ENCODE results near the gene MAU2.

The MAU2 gene

GRCh38 chr19:19320361-19321140 lies at the start of gene MAU2, which contains the start of gene SUGP1:
MAU2 (plus strand) TSS chr19:19320829; CDS start chr19:19320860, 31 bp downstream.
SUGP1 (minus strand) TSS chr19:19320509; CDS start chr19:19320496, 13 bp downstream.
- peak within 1 kb of the TSS; percentile 98 for H3K4me3 ChIP-seq (ENCODE audit: low read depth, low read length)

GRCh38 chr19:19271828-19272599 lies 48.6 kb upstream of the MAU2 start:
- H3K4me3 ChIP-seq (ENCODE audit: low read depth, low read length), result no peak overlapping the region

- no peak overlapping the region for H3K4me3 ChIP-seq (ENCODE audit: low read depth, low read length)
These were observed 46.5 kb upstream of the MAU2 start for GRCh38 chr19:19274146-19274545.

GRCh38 chr19:19274716-19275565 lies 45.7 kb upstream of the MAU2 start:
- H3K4me3 ChIP-seq (ENCODE audit: low read depth, low read length), result no peak overlapping the region

- H3K4me3 ChIP-seq (ENCODE audit: low read depth, low read length), result no peak overlapping the region
These were observed 44.2 kb upstream of the MAU2 start for GRCh38 chr19:19276386-19276785.

- no peak overlapping the region for H3K4me3 ChIP-seq (ENCODE audit: low read depth, low read length)
These were observed 43.8 kb upstream of the MAU2 start for GRCh38 chr19:19276851-19277250.

- no peak overlapping the region for H3K4me3 ChIP-seq (ENCODE audit: low read depth, low read length)
These were observed 42.3 kb upstream of the MAU2 start for GRCh38 chr19:19278315-19278714.

- H3K4me3 ChIP-seq (ENCODE audit: low read depth, low read length), result no peak overlapping the region
These were observed 41.5 kb upstream of the MAU2 start for GRCh38 chr19:19279062-19279612.

- no peak overlapping the region for H3K4me3 ChIP-seq (ENCODE audit: low read depth, low read length)
These were observed 40.8 kb upstream of the MAU2 start for GRCh38 chr19:19279853-19280252.

GRCh38 chr19:19280561-19280960 lies 40.1 kb upstream of the MAU2 start:
- no peak overlapping the region for H3K4me3 ChIP-seq (ENCODE audit: low read depth, low read length)

GRCh38 chr19:19285686-19286085 lies 34.9 kb upstream of the MAU2 start:
- H3K4me3 ChIP-seq (ENCODE audit: low read depth, low read length), result no peak overlapping the region

- H3K4me3 ChIP-seq (ENCODE audit: low read depth, low read length), result no peak overlapping the region
These were observed 28.0 kb upstream of the MAU2 start for GRCh38 chr19:19292607-19293006.

- H3K4me3 ChIP-seq (ENCODE audit: low read depth, low read length), result no peak overlapping the region
These were observed 25.7 kb upstream of the MAU2 start for GRCh38 chr19:19294914-19295313.

- no peak overlapping the region for H3K4me3 ChIP-seq (ENCODE audit: low read depth, low read length)
These were observed 23.5 kb upstream of the MAU2 start for GRCh38 chr19:19296953-19297689.

GRCh38 chr19:19297759-19298158 lies 22.9 kb upstream of the MAU2 start:
- no peak overlapping the region for H3K4me3 ChIP-seq (ENCODE audit: low read depth, low read length)

GRCh38 chr19:19300613-19301012 lies 20.0 kb upstream of the MAU2 start:
- no peak overlapping the region for H3K4me3 ChIP-seq (ENCODE audit: low read depth, low read length)

- no peak overlapping the region for H3K4me3 ChIP-seq (ENCODE audit: low read depth, low read length)
These were observed 17.2 kb upstream of the MAU2 start for GRCh38 chr19:19303411-19303810.

GRCh38 chr19:19304186-19304965 lies 16.3 kb upstream of the MAU2 start:
- H3K4me3 ChIP-seq (ENCODE audit: low read depth, low read length), result no peak overlapping the region

GRCh38 chr19:19305066-19305465 lies 15.6 kb upstream of the MAU2 start:
- no peak overlapping the region for H3K4me3 ChIP-seq (ENCODE audit: low read depth, low read length)

All from iPS-11a (cell line).